Activated T-cell treated with anti-CD3 and anti-CD28 coated beads, Interleukin-2, amount 50 U/mL, for 4 hours (primary cell): ENCODE measurements around the gene CUX1. TPM values are rescaled to one million over a fixed set of nuclear protein-coding genes. Genes with fewer than 3 reads are reported as not detected.
"Not testable (repeated sequence)": the region's sequence is repeated elsewhere in the genome, so short reads cannot be mapped to it uniquely, and the experiment has no call there.

Experiments used
- ATAC-seq, 2 donors: fragments of 200-7000 bp; cut with Tn5 transposase; one replicate each; pipeline ENCODE4 v1.10.0; 2021
- DNase-seq: peaks from one replicate; pipeline ENCODE4 v3.0.0-alpha.2; 2020
- H3K27me3 Mint-ChIP-seq: one replicate; pipeline ENCODE4 v1.8.0; 2021; ENCODE audit warnings: low read depth, mixed read lengths
- H3K36me3 Mint-ChIP-seq: one replicate; pipeline ENCODE4 v1.8.0; 2022; ENCODE audit warnings: mixed read lengths; ENCODE audit not compliant: insufficient read depth
- H3K4me1 Mint-ChIP-seq: one replicate; pipeline ENCODE4 v1.8.0; 2021; ENCODE audit warnings: low read depth, mixed read lengths
- H3K4me3 Mint-ChIP-seq: one replicate; pipeline ENCODE4 v1.8.0; 2021; ENCODE audit warnings: mild to moderate bottlenecking, moderate library complexity, mixed read lengths
- H3K9me3 Mint-ChIP-seq: one replicate; pipeline ENCODE4 v1.8.0; 2021; ENCODE audit warnings: mixed read lengths
- total RNA-seq, 3 donors: library from RNA; stranded (reverse); gene quantifications; one replicate each; pipeline ENCODE4 v1.2.1, GENCODE V29; 2021

Gene CUX1
- total RNA-seq, 3 donors from 2014 or later, result 18.6 to 21.6 (median 20.7) TPM

GRCh38 chr7:102220960-102221800 is 403.8 kb downstream of the CUX1 start:
- DNase-seq (no peak), ATAC-seq (no peak)
- Mint-ChIP-seq H3K4me1 (no peaks in the 10 kb centered on the region), H3K9me3 (no peaks in the 10 kb centered on the region), H3K4me3 (no peak overlapping the region), H3K27me3 (no peaks in the 10 kb centered on the region), H3K36me3 (peaks cover 6% of the 10 kb centered on the region)

- no peak for ATAC-seq
- H3K4me3 Mint-ChIP-seq, result no peak overlapping the region
- no peak for DNase-seq
Measured at GRCh38 chr7:102221961-102222360, 404.5 kb downstream of the CUX1 start.

GRCh38 chr7:102222445-102222844 is 405.0 kb downstream of the CUX1 start:
- Mint-ChIP-seq H3K27me3 (no peaks in the 10 kb centered on the region), H3K4me1 (no peaks in the 10 kb centered on the region), H3K36me3 (peaks cover 6% of the 10 kb centered on the region), H3K4me3 (no peak overlapping the region), H3K9me3 (no peaks in the 10 kb centered on the region)
- ATAC-seq, result no peak
- no peak for DNase-seq

More at GRCh38 chr7:102221961-102222360, 404.5 kb downstream of the CUX1 start:
- no peaks in the 10 kb centered on the region for H3K27me3 Mint-ChIP-seq
- H3K36me3 Mint-ChIP-seq, result peaks cover 6% of the 10 kb centered on the region
- no peaks in the 10 kb centered on the region for H3K9me3 Mint-ChIP-seq
- H3K4me1 Mint-ChIP-seq, result no peaks in the 10 kb centered on the region

- ATAC-seq, result no peak
- H3K9me3 Mint-ChIP-seq, result no peaks in the 10 kb centered on the region
- no peak for DNase-seq
- no peaks in the 10 kb centered on the region for H3K4me1 Mint-ChIP-seq
- peaks cover 6% of the 10 kb centered on the region for H3K36me3 Mint-ChIP-seq
- H3K27me3 Mint-ChIP-seq, result no peaks in the 10 kb centered on the region
- no peak overlapping the region for H3K4me3 Mint-ChIP-seq
Measured at GRCh38 chr7:102223184-102223583, 405.8 kb downstream of the CUX1 start.

GRCh38 chr7:102225025-102225424 is 407.6 kb downstream of the CUX1 start:
- no peaks in the 10 kb centered on the region for H3K27me3 Mint-ChIP-seq
- H3K4me1 Mint-ChIP-seq, result no peaks in the 10 kb centered on the region
- no peak for DNase-seq
- H3K9me3 Mint-ChIP-seq, result no peaks in the 10 kb centered on the region
- no peak for ATAC-seq
- H3K36me3 Mint-ChIP-seq, result peaks cover 5% of the 10 kb centered on the region
- H3K4me3 Mint-ChIP-seq, result no peak overlapping the region

GRCh38 chr7:102227371-102227770 is 409.9 kb downstream of the CUX1 start:
- Mint-ChIP-seq H3K4me3 (no peak overlapping the region), H3K27me3 (no peaks in the 10 kb centered on the region), H3K9me3 (no peaks in the 10 kb centered on the region), H3K4me1 (no peaks in the 10 kb centered on the region), H3K36me3 (peaks cover 5% of the 10 kb centered on the region)
- DNase-seq (no peak), ATAC-seq (no peak)

- peaks cover 8% of the 10 kb centered on the region for H3K36me3 Mint-ChIP-seq
- no peak for DNase-seq
- H3K27me3 Mint-ChIP-seq, result no peaks in the 10 kb centered on the region
- H3K4me3 Mint-ChIP-seq, result no peak overlapping the region
- ATAC-seq, result no peak
- no peaks in the 10 kb centered on the region for H3K9me3 Mint-ChIP-seq
- H3K4me1 Mint-ChIP-seq, result no peaks in the 10 kb centered on the region
Measured at GRCh38 chr7:102228935-102229334, 411.5 kb downstream of the CUX1 start.

GRCh38 chr7:102230162-102230561 is 412.7 kb downstream of the CUX1 start:
- H3K36me3 Mint-ChIP-seq, H3K4me1 Mint-ChIP-seq, DNase-seq, H3K27me3 Mint-ChIP-seq, H3K9me3 Mint-ChIP-seq, H3K4me3 Mint-ChIP-seq, ATAC-seq: not testable (repeated sequence)

GRCh38 chr7:102230593-102230992 is 413.2 kb downstream of the CUX1 start:
- H3K36me3 Mint-ChIP-seq, result peaks cover 5% of the 10 kb centered on the region
- no peak for ATAC-seq
- H3K4me3 Mint-ChIP-seq, result no peak overlapping the region
- no peaks in the 10 kb centered on the region for H3K9me3 Mint-ChIP-seq
- no peak for DNase-seq
- no peaks in the 10 kb centered on the region for H3K4me1 Mint-ChIP-seq
- no peaks in the 10 kb centered on the region for H3K27me3 Mint-ChIP-seq

- ATAC-seq, result no peak
- Mint-ChIP-seq H3K4me1 (no peaks in the 10 kb centered on the region), H3K36me3 (peaks cover 9% of the 10 kb centered on the region), H3K27me3 (no peaks in the 10 kb centered on the region), H3K4me3 (no peak overlapping the region), H3K9me3 (no peaks in the 10 kb centered on the region)
- no peak for DNase-seq
Measured at GRCh38 chr7:102232611-102233286, 415.3 kb downstream of the CUX1 start.

- Mint-ChIP-seq H3K4me3 (no peak overlapping the region), H3K9me3 (no peaks in the 10 kb centered on the region), H3K36me3 (peaks cover 9% of the 10 kb centered on the region), H3K4me1 (no peaks in the 10 kb centered on the region), H3K27me3 (no peaks in the 10 kb centered on the region)
- DNase-seq (no peak), ATAC-seq (no peak)
Measured at GRCh38 chr7:102234131-102234530, 416.7 kb downstream of the CUX1 start.

- peaks cover 7% of the 10 kb centered on the region for H3K36me3 Mint-ChIP-seq
- no peaks in the 10 kb centered on the region for H3K9me3 Mint-ChIP-seq
- H3K27me3 Mint-ChIP-seq, result no peaks in the 10 kb centered on the region
- no peak overlapping the region for H3K4me3 Mint-ChIP-seq
- ATAC-seq, result no peak
- H3K4me1 Mint-ChIP-seq, result no peaks in the 10 kb centered on the region
- DNase-seq, result no peak
Measured at GRCh38 chr7:102234801-102235550, 417.6 kb downstream of the CUX1 start.

GRCh38 chr7:102236102-102236501 is 418.7 kb downstream of the CUX1 start:
- DNase-seq, result no peak
- H3K4me1 Mint-ChIP-seq, result no peaks in the 10 kb centered on the region
- H3K4me3 Mint-ChIP-seq, result no peak overlapping the region
- no peaks in the 10 kb centered on the region for H3K9me3 Mint-ChIP-seq
- H3K36me3 Mint-ChIP-seq, result peaks cover 7% of the 10 kb centered on the region
- no peak for ATAC-seq
- no peaks in the 10 kb centered on the region for H3K27me3 Mint-ChIP-seq

- DNase-seq (peak; percentile 14), ATAC-seq (peak in 1 of 2 donors; percentile 56)
- no peaks in the 10 kb centered on the region for H3K27me3 Mint-ChIP-seq
- no peak overlapping the region for H3K4me3 Mint-ChIP-seq
- H3K36me3 Mint-ChIP-seq, result peaks cover 7% of the 10 kb centered on the region
- no peaks in the 10 kb centered on the region for H3K4me1 Mint-ChIP-seq
- no peaks in the 10 kb centered on the region for H3K9me3 Mint-ChIP-seq
Measured at GRCh38 chr7:102236592-102237287, 419.3 kb downstream of the CUX1 start.
